ENCODE data around the gene ADORA1. TPM values are rescaled to one million over a fixed set of nuclear protein-coding genes. Genes with fewer than 3 reads are reported as not detected.

The ADORA1 gene
- total RNA-seq, 1 experiment from 2014 or later: 1.5 TPM

DNA sequence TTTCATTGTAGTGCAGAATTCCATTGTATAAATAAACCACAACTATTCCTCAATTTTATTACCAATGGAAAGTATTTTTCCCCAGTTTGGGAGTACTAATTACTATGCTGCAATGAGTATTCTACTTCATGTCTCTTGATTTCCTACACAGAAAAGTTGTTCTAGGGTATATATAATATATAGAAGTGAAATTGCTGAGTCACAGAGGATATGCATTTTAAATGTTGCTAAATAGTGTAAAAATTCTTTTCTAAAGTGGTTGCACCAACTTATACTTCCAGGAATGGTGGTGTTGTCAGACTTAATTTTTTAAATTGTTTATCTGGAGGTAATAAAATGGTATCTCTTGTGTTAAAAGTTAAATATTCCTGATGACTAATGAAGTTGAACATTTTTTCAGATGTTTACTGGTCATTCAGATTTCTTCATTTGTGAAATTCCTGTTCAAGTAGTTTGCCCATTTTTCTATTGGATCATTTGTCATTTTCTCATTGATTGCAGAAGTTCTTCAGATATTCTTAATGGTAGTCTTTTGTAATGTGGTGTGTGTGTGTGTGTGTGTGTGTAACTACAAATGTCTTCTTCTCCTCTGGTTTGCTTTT lies 22.6 kb upstream of the ADORA1 start:
- DNase-seq: no peak
- no peak for TF ChIP-seq CTCF (IDR thresholded peaks at IDR 0.05; ENCODE audit: unreplicated experiment)
- H3K9me3 Mint-ChIP-seq (ENCODE audit: low read depth, unreplicated experiment): peaks cover 2% of the 10 kb centered on the region
- no peaks in the 10 kb centered on the region for H3K36me3 Mint-ChIP-seq (ENCODE audit: insufficient read depth, unreplicated experiment)
- no TSS peak for BruUV-seq (replicated peaks)
- H3K27ac Mint-ChIP-seq (ENCODE audit: unreplicated experiment): no peak overlapping the region
- H3K27me3 Mint-ChIP-seq (ENCODE audit: unreplicated experiment): peaks cover 63% of the 10 kb centered on the region
- intact Hi-C loops (cut with micrococcal nuclease; ENCODE audit: unreplicated experiment): no loop called here
- no peaks in the 10 kb centered on the region for H3K4me1 Mint-ChIP-seq (ENCODE audit: low read depth, unreplicated experiment)
- no peak overlapping the region for H3K4me3 Mint-ChIP-seq (ENCODE audit: low read depth, unreplicated experiment)
- CTCF ChIA-PET: no interaction called here

DNA sequence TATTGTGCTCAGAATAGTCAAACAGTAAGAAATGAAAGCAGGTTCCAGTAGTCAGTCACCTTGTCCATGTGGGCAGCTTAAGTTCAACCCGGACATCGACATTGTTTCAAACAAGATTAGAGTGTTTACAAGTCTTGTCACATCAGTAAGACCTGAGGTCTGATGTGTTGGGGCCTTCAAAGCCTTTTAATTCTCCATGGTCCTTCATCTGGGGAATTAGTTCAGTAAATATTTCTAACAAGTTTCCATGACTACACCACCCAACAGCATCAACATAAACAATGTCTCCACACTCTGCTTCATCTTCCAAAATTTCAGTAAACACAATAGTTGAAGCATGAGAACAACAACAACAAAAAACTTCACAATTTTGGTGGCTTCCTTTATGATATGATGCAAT lies 15.1 kb upstream of the ADORA1 start:
- Mint-ChIP-seq H3K4me1 (ENCODE audit: low read depth, unreplicated experiment) (no peaks in the 10 kb centered on the region), H3K4me3 (ENCODE audit: low read depth, unreplicated experiment) (no peak overlapping the region), H3K27me3 (ENCODE audit: unreplicated experiment) (peaks cover 37% of the 10 kb centered on the region), H3K27ac (ENCODE audit: unreplicated experiment) (no peak overlapping the region), H3K9me3 (ENCODE audit: low read depth, unreplicated experiment) (no peaks in the 10 kb centered on the region), H3K36me3 (ENCODE audit: insufficient read depth, unreplicated experiment) (no peaks in the 10 kb centered on the region)
- no TSS peak for BruUV-seq (replicated peaks)
- CTCF ChIA-PET: no interaction called here
- intact Hi-C loops (cut with micrococcal nuclease; ENCODE audit: unreplicated experiment): no loop called here
- no peak for DNase-seq
- no peak for TF ChIP-seq CTCF (IDR thresholded peaks at IDR 0.05; ENCODE audit: unreplicated experiment)

- no peak for TF ChIP-seq CTCF (IDR thresholded peaks at IDR 0.05; ENCODE audit: unreplicated experiment)
- no peak overlapping the region for H3K27ac Mint-ChIP-seq (ENCODE audit: unreplicated experiment)
- intact Hi-C loops (cut with micrococcal nuclease; ENCODE audit: unreplicated experiment): no loop called here
- CTCF ChIA-PET: no interaction called here
- no TSS peak for BruUV-seq (replicated peaks)
- H3K4me3 Mint-ChIP-seq (ENCODE audit: low read depth, unreplicated experiment): no peak overlapping the region
- H3K27me3 Mint-ChIP-seq (ENCODE audit: unreplicated experiment): peaks cover 29% of the 10 kb centered on the region
- DNase-seq: no peak
- no peaks in the 10 kb centered on the region for H3K4me1 Mint-ChIP-seq (ENCODE audit: low read depth, unreplicated experiment)
- H3K9me3 Mint-ChIP-seq (ENCODE audit: low read depth, unreplicated experiment): no peaks in the 10 kb centered on the region
- no peaks in the 10 kb centered on the region for H3K36me3 Mint-ChIP-seq (ENCODE audit: insufficient read depth, unreplicated experiment)
These were observed 14.2 kb upstream of the ADORA1 start for GRCh38 chr1:203113308-203113707.

DNA sequence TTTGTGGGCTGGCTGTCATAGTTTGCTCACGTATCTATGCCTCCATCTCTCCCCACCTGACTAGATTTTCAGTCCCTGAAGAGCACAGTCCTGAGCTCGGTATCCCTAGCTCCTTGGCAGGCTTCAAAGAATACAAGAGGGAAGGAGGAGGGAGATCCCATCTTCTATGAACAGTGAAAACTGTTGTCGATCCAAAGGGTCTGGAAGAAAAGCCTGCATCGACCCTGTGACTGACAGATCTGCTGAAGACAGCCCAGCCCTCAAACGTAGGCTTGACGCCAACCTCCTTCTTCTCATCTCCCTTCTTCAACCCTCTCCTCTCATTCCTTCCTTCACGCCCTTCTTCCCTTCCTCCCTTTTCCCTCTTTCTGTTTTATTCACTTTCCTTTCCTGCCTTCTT lies 13.3 kb upstream of the ADORA1 start:
- no peaks in the 10 kb centered on the region for H3K4me1 Mint-ChIP-seq (ENCODE audit: low read depth, unreplicated experiment)
- no peak for DNase-seq
- no peaks in the 10 kb centered on the region for H3K36me3 Mint-ChIP-seq (ENCODE audit: insufficient read depth, unreplicated experiment)
- H3K27me3 Mint-ChIP-seq (ENCODE audit: unreplicated experiment): peaks cover 20% of the 10 kb centered on the region
- no peak overlapping the region for H3K27ac Mint-ChIP-seq (ENCODE audit: unreplicated experiment)
- H3K9me3 Mint-ChIP-seq (ENCODE audit: low read depth, unreplicated experiment): no peaks in the 10 kb centered on the region
- intact Hi-C loops (cut with micrococcal nuclease; ENCODE audit: unreplicated experiment): no loop called here
- H3K4me3 Mint-ChIP-seq (ENCODE audit: low read depth, unreplicated experiment): no peak overlapping the region
- no TSS peak for BruUV-seq (replicated peaks)
- CTCF ChIA-PET: no interaction called here
- no peak for TF ChIP-seq CTCF (IDR thresholded peaks at IDR 0.05; ENCODE audit: unreplicated experiment)
